NOMO-1 treated with DMSO at 0.1 percent for 48 hours (cell line): ENCODE measurements around the gene GJD4.

Experiments used
- DNase-seq: peaks from one replicate; lab custom pipeline; 2025; ENCODE audit not compliant: unreplicated experiment; lab: John Stamatoyannopoulos, UW

Gene GJD4

GRCh38 chr10:35578618-35578956 is 26.6 kb upstream of the GJD4 start:
- DNase-seq = no peak

DNA sequence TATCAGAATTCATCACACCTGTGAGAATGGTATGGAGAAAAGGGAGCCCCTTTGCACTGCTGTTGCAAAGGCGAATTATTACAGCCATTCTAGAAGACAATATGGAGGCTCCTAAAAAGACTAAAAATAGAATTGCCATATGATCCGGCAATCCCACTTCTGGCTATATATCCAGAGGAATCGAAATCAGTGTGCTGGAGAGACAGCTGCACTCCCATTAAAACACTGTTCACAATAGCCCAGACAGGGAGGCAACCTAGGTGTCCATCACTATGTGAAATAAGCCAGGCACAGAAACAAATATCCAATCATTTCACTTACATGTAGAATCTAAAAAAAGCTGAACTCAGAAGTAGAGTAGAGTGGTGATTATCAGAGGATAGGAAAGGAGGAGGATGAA is 26.0 kb upstream of the GJD4 start:
- DNase-seq = no peak

- no peak for DNase-seq
These were observed 25.3 kb upstream of the GJD4 start for GRCh38 chr10:35579726-35580422.

DNA sequence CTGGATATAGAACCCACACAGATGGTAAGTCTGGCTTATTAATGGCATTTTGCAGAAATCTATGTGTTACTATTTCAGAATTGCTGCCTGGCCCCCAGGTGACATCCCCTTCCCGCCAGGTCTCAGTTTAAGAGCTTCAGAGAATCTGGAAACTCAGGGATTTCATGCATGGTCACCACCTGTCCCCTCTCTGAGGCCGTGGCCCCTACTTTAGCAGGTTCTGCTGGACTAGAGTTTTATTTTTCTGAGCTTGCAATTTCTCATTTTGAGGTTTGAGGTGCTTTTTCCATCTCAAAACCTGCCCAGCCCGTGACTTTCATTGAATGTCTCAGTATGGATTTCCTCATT is 24.7 kb upstream of the GJD4 start:
- DNase-seq = no peak

GRCh38 chr10:35581655-35582054 is 23.5 kb upstream of the GJD4 start:
- no peak for DNase-seq

- DNase-seq = no peak
These were observed 20.2 kb upstream of the GJD4 start for GRCh38 chr10:35584946-35585345.

DNA sequence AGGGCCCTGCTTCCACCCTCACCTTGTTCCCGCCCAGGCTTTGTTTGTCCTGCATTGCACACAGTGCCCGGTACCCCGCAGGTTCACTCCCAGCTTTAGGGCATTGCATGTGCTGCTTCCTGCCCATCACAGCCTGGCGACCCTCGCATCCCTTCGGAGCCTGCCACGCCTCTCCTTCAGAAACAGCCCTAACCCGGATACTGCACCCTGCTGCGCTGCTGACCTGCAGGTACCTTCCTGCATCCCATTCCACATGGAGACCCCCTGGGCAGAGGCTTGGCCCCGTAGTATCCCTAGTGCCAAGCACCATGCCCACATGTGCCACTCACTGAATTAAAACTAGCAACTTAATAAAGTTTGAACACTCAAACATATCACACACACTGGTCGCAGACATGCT is 19.8 kb upstream of the GJD4 start:
- no peak for DNase-seq

GRCh38 chr10:35585903-35586535 is 19.1 kb upstream of the GJD4 start:
- DNase-seq = no peak

DNA sequence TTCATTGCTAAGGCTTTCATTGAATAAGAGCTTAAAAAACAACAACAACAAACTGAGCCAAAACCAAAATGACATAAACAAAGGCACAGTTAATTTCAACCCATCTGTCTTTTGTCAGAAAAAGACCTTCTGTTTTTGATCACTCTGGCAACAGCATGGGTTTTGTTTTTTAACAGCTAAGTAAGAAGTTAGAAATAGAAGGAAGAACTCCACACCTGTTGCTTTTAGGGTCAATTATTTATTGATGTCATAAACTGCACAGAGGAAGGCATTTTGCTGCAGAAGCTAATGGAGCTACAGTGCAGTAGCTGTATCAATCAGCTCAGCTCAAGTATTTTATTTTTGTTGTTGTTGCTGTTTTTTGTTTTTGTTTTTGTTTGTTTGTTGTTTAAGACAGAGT is 16.3 kb upstream of the GJD4 start:
- no peak for DNase-seq

GRCh38 chr10:35592441-35592840 is 12.7 kb upstream of the GJD4 start:
- no peak for DNase-seq

DNA sequence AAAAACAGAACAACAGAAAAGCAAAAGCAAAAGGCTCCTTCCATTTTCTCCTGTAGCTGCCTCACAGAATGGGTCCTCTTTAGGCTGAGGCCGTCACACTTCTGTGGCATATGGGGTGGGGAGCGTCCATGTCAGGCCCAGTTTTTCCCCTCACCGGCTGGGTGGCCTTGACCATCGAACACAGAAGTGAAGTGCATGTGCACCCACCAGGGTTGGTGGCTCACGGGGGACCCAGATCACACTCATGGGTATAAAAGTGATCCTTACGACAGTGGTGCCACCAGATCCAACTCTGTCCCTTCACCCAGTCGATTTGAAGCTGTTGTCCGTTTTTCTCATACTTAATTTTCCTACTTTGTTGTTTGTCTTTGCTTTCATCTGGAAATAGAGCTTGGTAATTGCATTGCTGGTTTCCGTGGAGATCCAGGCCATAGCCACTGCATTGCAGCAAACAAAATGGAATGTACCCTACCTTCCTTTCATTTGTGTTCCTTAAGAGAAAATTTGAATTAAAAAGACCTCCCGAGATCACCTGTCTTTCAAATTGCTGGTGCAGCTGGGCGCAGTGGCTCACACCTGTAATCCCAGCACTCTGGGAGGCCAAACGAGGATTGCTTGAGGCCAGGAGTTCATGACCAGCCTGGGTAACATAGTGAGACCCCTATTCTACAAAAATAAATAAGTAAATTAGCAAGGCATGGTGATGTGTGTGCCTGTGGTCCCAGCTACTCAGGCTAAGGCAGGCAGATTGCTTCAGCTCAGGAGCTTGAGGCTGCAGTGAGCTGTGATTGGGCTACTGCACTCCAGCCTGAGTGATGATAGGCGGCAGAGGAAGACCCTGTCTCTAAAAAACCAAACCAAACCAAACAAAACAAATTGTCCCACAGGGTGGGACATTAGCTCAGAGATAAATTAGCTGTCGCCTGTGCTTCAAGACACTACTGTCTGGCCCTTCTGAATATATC is 10.7 kb upstream of the GJD4 start:
- DNase-seq = no peak

- DNase-seq = no peak
These were observed 10.0 kb upstream of the GJD4 start for GRCh38 chr10:35595106-35595505.

DNA sequence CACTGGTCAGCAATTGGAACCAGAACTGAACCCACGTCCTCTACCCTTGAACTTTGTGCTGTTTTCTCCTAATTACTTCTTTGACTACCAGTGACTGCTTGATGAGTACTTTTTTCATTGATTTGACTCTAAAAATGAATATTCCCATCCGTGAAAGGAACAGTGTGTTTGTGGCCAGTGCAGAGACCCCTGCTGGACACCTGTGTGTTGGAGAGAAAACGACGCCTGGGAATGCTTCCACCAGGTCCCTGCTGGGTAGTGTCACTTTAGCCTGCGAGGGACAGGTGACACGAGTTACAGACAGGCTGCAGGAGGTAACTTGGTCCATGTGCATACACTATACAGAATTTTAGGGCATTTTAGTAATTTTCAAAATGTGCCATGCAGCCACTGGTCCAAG is 6.8 kb upstream of the GJD4 start:
- DNase-seq = no peak

DNA sequence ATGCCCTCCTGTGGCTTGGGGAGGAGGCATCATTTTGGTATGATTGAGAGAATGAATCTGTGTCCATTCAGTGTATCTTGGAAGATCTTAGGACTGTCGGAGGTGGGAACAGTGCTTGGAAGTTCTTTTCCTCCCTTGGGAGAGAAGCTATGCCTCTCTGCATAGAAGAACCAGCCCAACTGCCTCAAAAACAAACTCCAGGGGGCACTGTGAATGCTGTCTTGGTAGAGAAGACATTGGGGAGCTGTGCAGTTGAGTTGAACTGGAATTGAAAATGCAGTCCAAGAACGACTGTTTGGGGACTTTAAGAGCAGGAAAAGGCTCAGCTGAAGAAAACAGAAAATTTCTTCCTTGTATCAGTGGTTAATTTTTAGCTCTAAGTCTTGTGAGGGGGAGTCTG is 4.9 kb upstream of the GJD4 start:
- no peak for DNase-seq

- no peak for DNase-seq
These were observed 1.3 kb downstream of the GJD4 start for GRCh38 chr10:35606430-35606829.

DNA sequence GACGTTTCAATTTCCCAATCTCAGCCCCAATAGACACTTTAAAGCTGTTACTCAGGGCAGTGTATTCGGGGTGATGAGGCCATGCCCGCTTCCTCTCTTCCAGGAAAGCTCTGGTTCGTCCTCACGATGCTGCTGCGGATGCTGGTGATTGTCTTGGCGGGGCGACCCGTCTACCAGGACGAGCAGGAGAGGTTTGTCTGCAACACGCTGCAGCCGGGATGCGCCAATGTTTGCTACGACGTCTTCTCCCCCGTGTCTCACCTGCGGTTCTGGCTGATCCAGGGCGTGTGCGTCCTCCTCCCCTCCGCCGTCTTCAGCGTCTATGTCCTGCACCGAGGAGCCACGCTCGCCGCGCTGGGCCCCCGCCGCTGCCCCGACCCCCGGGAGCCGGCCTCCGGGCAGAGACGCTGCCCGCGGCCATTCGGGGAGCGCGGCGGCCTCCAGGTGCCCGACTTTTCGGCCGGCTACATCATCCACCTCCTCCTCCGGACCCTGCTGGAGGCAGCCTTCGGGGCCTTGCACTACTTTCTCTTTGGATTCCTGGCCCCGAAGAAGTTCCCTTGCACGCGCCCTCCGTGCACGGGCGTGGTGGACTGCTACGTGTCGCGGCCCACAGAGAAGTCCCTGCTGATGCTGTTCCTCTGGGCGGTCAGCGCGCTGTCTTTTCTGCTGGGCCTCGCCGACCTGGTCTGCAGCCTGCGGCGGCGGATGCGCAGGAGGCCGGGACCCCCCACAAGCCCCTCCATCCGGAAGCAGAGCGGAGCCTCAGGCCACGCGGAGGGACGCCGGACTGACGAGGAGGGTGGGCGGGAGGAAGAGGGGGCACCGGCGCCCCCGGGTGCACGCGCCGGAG is 2.6 kb downstream of the GJD4 start:
- DNase-seq = no peak

DNA sequence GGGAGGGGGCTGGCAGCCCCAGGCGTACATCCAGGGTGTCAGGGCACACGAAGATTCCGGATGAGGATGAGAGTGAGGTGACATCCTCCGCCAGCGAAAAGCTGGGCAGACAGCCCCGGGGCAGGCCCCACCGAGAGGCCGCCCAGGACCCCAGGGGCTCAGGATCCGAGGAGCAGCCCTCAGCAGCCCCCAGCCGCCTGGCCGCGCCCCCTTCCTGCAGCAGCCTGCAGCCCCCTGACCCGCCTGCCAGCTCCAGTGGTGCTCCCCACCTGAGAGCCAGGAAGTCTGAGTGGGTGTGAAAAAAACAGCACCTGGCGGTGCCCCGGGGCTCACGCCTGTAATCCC is 3.2 kb downstream of the GJD4 start:
- no peak for DNase-seq

DNA sequence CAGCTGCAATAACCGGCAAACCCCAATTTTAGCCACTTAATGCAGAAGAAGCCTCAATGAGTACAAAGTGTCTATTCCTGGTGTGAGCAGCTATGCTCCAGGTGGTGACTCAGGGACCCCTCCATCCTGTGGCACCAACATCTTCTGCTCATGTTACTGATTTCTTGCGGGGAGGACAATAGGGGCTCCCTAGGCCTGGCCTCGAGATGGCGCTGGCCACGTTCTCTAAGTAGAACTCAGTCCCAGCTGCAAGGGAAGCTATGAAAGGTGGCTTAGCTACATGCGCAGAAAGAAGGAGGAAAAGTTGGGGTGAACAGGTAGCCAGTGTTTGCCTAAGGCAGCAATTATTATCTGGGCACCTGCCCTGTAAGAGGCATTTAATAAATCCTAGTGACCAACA is 6.6 kb downstream of the GJD4 start:
- no peak for DNase-seq

GRCh38 chr10:35612385-35613106 is 7.4 kb downstream of the GJD4 start:
- no peak for DNase-seq

- DNase-seq = no peak
These were observed 7.9 kb downstream of the GJD4 start for GRCh38 chr10:35613107-35613440.
